ENCODE results near the gene DHCR24. TPM values are rescaled to one million over a fixed set of nuclear protein-coding genes. Genes with fewer than 3 reads are reported as not detected.

DHCR24 gene
- total and polyA plus RNA-seq, 2 donors (not counting 3 experiments of a cell fraction or from before 2014, with no cell fraction given), result 223 to 239 TPM

DNA sequence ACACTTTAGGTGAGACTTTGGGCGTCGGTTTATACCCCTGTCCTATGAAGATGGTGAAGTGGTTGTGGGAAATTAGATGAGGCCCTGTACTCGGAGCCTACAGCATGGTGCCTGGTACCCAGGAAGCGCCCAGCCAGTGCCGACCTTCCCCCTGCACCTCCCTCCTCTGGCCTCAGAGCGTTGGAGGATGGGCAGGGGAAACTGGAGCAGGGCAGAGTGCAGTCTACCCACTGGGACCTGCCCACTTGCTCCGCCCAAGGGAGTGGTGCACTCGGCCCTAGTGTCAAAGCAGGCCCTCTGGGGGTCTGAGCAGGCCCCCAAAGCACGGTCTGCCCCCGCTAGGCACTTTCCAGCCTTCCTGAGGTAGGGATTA lies 72.9 kb downstream of the DHCR24 start:
- no TSS peak for BruUV-seq (replicated peaks)
- POLR2A ChIA-PET, result no interaction called here

More for the DNA sequence above, 72.9 kb downstream of the DHCR24 start:
- H3K4me3 ChIP-seq (replicated peaks in 1 of 3; ENCODE audit: insufficient read depth in 1 of 3, low read depth in 1 of 3, low read length in 3 of 3), result no peak overlapping the region
- no peaks in the 10 kb centered on the region for H3K36me3 ChIP-seq (ENCODE audit: control insufficient read depth in 2 of 2, extremely low read depth in 1 of 2, insufficient read depth in 2 of 2, low read length in 2 of 2)
- CTCF ChIA-PET, result interaction anchor here (1.0 kb wide), 1 partner anchor 953 kb away, joined by 5 read pairs; no protein-coding TSS in a partner anchor
- FAIRE-seq (no peak), DNase-seq (ENCODE audit: low read depth, low spot score) (no peak)
- no peaks in the 10 kb centered on the region for H3K9me3 ChIP-seq (replicated peaks; ENCODE audit: control insufficient read depth, insufficient read depth, low read length)
- TF ChIP-seq, protein P1, sequence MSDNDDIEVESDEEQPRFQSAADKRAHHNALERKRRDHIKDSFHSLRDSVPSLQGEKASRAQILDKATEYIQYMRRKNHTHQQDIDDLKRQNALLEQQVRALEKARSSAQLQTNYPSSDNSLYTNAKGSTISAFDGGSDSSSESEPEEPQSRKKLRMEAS (IDR thresholded peaks at IDR 0.05; ENCODE audit: insufficient read depth, insufficient read length), result no peak
- TF ChIP-seq POLR2A (IDR thresholded peaks at IDR 0.05; ENCODE audit: low read depth, low read length) (no peak), POLR2AphosphoS5 (IDR thresholded peaks at IDR 0.05; ENCODE audit: insufficient read depth, low read depth, low read length) (no peak), FOS (IDR thresholded peaks at IDR 0.05; ENCODE audit: borderline replicate concordance, insufficient read depth, low read length) (no peak), EZH2 (IDR thresholded peaks at IDR 0.05; ENCODE audit: borderline replicate concordance, low read depth, low read length, severe bottlenecking) (no peak), GATA2 (IDR thresholded peaks at IDR 0.05; ENCODE audit: insufficient read depth, insufficient read length, low read depth, low read length) (no peak), JUN (IDR thresholded peaks at IDR 0.05; ENCODE audit: borderline replicate concordance, insufficient read depth, insufficient read length, low read depth) (no peak), MYC (IDR thresholded peaks at IDR 0.05; ENCODE audit: low read depth, low read length) (no peak)
- TF ChIP-seq, protein P2, sequence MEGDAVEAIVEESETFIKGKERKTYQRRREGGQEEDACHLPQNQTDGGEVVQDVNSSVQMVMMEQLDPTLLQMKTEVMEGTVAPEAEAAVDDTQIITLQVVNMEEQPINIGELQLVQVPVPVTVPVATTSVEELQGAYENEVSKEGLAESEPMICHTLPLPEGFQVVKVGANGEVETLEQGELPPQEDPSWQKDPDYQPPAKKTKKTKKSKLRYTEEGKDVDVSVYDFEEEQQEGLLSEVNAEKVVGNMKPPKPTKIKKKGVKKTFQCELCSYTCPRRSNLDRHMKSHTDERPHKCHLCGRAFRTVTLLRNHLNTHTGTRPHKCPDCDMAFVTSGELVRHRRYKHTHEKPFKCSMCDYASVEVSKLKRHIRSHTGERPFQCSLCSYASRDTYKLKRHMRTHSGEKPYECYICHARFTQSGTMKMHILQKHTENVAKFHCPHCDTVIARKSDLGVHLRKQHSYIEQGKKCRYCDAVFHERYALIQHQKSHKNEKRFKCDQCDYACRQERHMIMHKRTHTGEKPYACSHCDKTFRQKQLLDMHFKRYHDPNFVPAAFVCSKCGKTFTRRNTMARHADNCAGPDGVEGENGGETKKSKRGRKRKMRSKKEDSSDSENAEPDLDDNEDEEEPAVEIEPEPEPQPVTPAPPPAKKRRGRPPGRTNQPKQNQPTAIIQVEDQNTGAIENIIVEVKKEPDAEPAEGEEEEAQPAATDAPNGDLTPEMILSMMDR (IDR thresholded peaks at IDR 0.05; ENCODE audit: extremely low read depth in 1 of 2, insufficient read depth in 1 of 2, low read depth in 1 of 2, low read length in 2 of 2), result no peak
- no peak overlapping the region for H3K9ac ChIP-seq (replicated peaks; ENCODE audit: extremely low read depth, insufficient read depth, low read length)
- H3K4me2 ChIP-seq (ENCODE audit: insufficient read depth, low read length), result no peak overlapping the region
- H3K27me3 ChIP-seq (ENCODE audit: control insufficient read depth in 2 of 2, insufficient read depth in 2 of 2, low read length in 2 of 2), result no peaks in the 10 kb centered on the region
- no peaks in the 10 kb centered on the region for H3K79me2 ChIP-seq (ENCODE audit: control insufficient read depth, insufficient read depth, low read length)
- no peak overlapping the region for H3K27ac ChIP-seq (ENCODE audit: insufficient read depth, low read depth, low read length)
- no peaks in the 10 kb centered on the region for H4K20me1 ChIP-seq (replicated peaks; ENCODE audit: control insufficient read depth, extremely low read depth, insufficient read depth, low read length)
- intact Hi-C loops (cut with micrococcal nuclease), result loop anchor here (5.0 kb wide), 1 partner anchor 952 kb away; no protein-coding TSS in a partner anchor
- no peaks in the 10 kb centered on the region for H3K9me1 ChIP-seq (replicated peaks; ENCODE audit: control insufficient read depth, extremely low read depth, insufficient read depth, low read length)
- dilution Hi-C loops (cut with MboI; ENCODE audit: extremely low pct_ligation_motif_present, low sequenced_read_pairs), result no loop called here
- no peak overlapping the region for H2AFZ ChIP-seq (ENCODE audit: low read depth, low read length)
- no peaks in the 10 kb centered on the region for H3K4me1 ChIP-seq (ENCODE audit: control insufficient read depth, extremely low read depth, insufficient read depth, low read length)

Data from endothelial cell of umbilical vein (primary cell).